Mononuclear cell (primary cell): ENCODE results near the gene DMKN. TPM values are rescaled to one million over a fixed set of nuclear protein-coding genes. Genes with fewer than 3 reads are reported as not detected.

Experiments
- H3K27me3 ChIP-seq: 2 replicates; pipeline ENCODE4 v1.6.0; 2011; ENCODE audit warnings: low read length, control low read depth; ENCODE audit not compliant: insufficient read depth
- H3K4me1 ChIP-seq: 2 replicates; pipeline ENCODE4 v1.5.1; 2011; ENCODE audit warnings: mild to moderate bottlenecking, low read length, control low read depth; ENCODE audit not compliant: insufficient read depth
- H3K4me3 ChIP-seq: 2 replicates; pipeline ENCODE4 v1.5.1; 2011; ENCODE audit warnings: mild to moderate bottlenecking, low read length, moderate library complexity
- H3K9me3 ChIP-seq: 2 replicates; pipeline ENCODE4 v1.5.1; 2011; ENCODE audit warnings: low read depth, mild to moderate bottlenecking, control low read depth, low read length
- total RNA-seq: library from RNA; depleted of rRNA; stranded (reverse); fragments of >200 nt; gene quantifications from one replicate; pipeline ENCODE4 v1.2.3, GENCODE V29; 2012

The DMKN gene
- total RNA-seq, 1 donor = not detected

- Histone ChIP-seq H3K27me3 (no peaks in the 10 kb centered on the region), H3K9me3 (no peaks in the 10 kb centered on the region), H3K4me1 (no peaks in the 10 kb centered on the region), H3K4me3 (no peak overlapping the region)
Observed at GRCh38 chr19:35519291-35519690, 5.8 kb upstream of the DMKN start.

- Histone ChIP-seq H3K27me3 (no peaks in the 10 kb centered on the region), H3K4me3 (no peak overlapping the region), H3K9me3 (no peaks in the 10 kb centered on the region), H3K4me1 (no peaks in the 10 kb centered on the region)
Observed at GRCh38 chr19:35518313-35518712, 4.9 kb upstream of the DMKN start.

GRCh38 chr19:35517342-35517741, 3.9 kb upstream of the DMKN start:
- Histone ChIP-seq H3K27me3 (no peaks in the 10 kb centered on the region), H3K4me3 (no peak overlapping the region), H3K9me3 (no peaks in the 10 kb centered on the region), H3K4me1 (no peaks in the 10 kb centered on the region)

- Histone ChIP-seq H3K27me3 (no peaks in the 10 kb centered on the region), H3K4me3 (no peak overlapping the region), H3K9me3 (no peaks in the 10 kb centered on the region), H3K4me1 (no peaks in the 10 kb centered on the region)
Observed at GRCh38 chr19:35516310-35516709, 2.9 kb upstream of the DMKN start.

- Histone ChIP-seq H3K27me3 (peaks cover 13% of the 10 kb centered on the region), H3K9me3 (no peaks in the 10 kb centered on the region), H3K4me3 (no peak overlapping the region), H3K4me1 (peaks cover 14% of the 10 kb centered on the region)
Observed at GRCh38 chr19:35514282-35514809, 897 bp upstream of the DMKN start.

GRCh38 chr19:35512831-35513627, 420 bp downstream of the DMKN start:
- Histone ChIP-seq H3K9me3 (no peaks in the 10 kb centered on the region), H3K27me3 (peaks cover 22% of the 10 kb centered on the region), H3K4me1 (peaks cover 16% of the 10 kb centered on the region), H3K4me3 (no peak overlapping the region)

GRCh38 chr19:35511337-35511736, 2.1 kb downstream of the DMKN start:
- no peaks in the 10 kb centered on the region for H3K9me3 ChIP-seq
- H3K4me1 ChIP-seq = peaks cover 16% of the 10 kb centered on the region
- peaks cover 22% of the 10 kb centered on the region for H3K27me3 ChIP-seq
- no peak overlapping the region for H3K4me3 ChIP-seq

GRCh38 chr19:35510626-35510964, 2.9 kb downstream of the DMKN start:
- H3K9me3 ChIP-seq = no peaks in the 10 kb centered on the region
- peaks cover 22% of the 10 kb centered on the region for H3K27me3 ChIP-seq
- H3K4me3 ChIP-seq = no peak overlapping the region
- H3K4me1 ChIP-seq = peaks cover 16% of the 10 kb centered on the region

GRCh38 chr19:35509861-35510625, 3.4 kb downstream of the DMKN start:
- Histone ChIP-seq H3K4me3 (no peak overlapping the region), H3K4me1 (peaks cover 16% of the 10 kb centered on the region), H3K27me3 (peaks cover 22% of the 10 kb centered on the region), H3K9me3 (no peaks in the 10 kb centered on the region)

GRCh38 chr19:35509018-35509652, 4.3 kb downstream of the DMKN start:
- H3K4me3 ChIP-seq = no peak overlapping the region
- peaks cover 16% of the 10 kb centered on the region for H3K4me1 ChIP-seq
- no peaks in the 10 kb centered on the region for H3K9me3 ChIP-seq
- H3K27me3 ChIP-seq = peaks cover 22% of the 10 kb centered on the region

GRCh38 chr19:35508129-35508528, 5.3 kb downstream of the DMKN start:
- Histone ChIP-seq H3K4me3 (no peak overlapping the region), H3K27me3 (peaks cover 22% of the 10 kb centered on the region)

GRCh38 chr19:35507561-35507960, 5.9 kb downstream of the DMKN start:
- peaks cover 22% of the 10 kb centered on the region for H3K27me3 ChIP-seq
- H3K4me3 ChIP-seq = no peak overlapping the region
- H3K4me1 ChIP-seq = peaks cover 16% of the 10 kb centered on the region
- H3K9me3 ChIP-seq = no peaks in the 10 kb centered on the region

More at GRCh38 chr19:35508129-35508528, 5.3 kb downstream of the DMKN start:
- no peaks in the 10 kb centered on the region for H3K9me3 ChIP-seq
- peaks cover 16% of the 10 kb centered on the region for H3K4me1 ChIP-seq

GRCh38 chr19:35506011-35506410, 7.4 kb downstream of the DMKN start:
- Histone ChIP-seq H3K27me3 (peaks cover 22% of the 10 kb centered on the region), H3K4me3 (no peak overlapping the region), H3K9me3 (no peaks in the 10 kb centered on the region), H3K4me1 (peaks cover 16% of the 10 kb centered on the region)

GRCh38 chr19:35502751-35503150, 10.7 kb downstream of the DMKN start:
- H3K4me1 ChIP-seq = no peaks in the 10 kb centered on the region
- H3K9me3 ChIP-seq = no peaks in the 10 kb centered on the region
- no peaks in the 10 kb centered on the region for H3K27me3 ChIP-seq
- H3K4me3 ChIP-seq = no peak overlapping the region

- Histone ChIP-seq H3K27me3 (no peaks in the 10 kb centered on the region), H3K4me3 (no peak overlapping the region), H3K9me3 (no peaks in the 10 kb centered on the region), H3K4me1 (no peaks in the 10 kb centered on the region)
Observed at GRCh38 chr19:35501684-35502083, 11.8 kb downstream of the DMKN start.
